RPMI8226 (cell line): Measurements from ENCODE around the gene LRRN4CL.

Source experiments
- DNase-seq: peaks from one replicate; pipeline ENCODE4 v3.0.0-alpha.2; 2015

Gene LRRN4CL

GRCh38 chr11:62645946-62646824 lies 43.1 kb downstream of the LRRN4CL start, which contains the start of gene GANAB:
GANAB (minus strand) TSS chr11:62646613; CDS start chr11:62646599, 14 bp downstream.
- peak; percentile 100 for DNase-seq

- DNase-seq, result no peak
Measured at GRCh38 chr11:62645671-62645945, 43.7 kb downstream of the LRRN4CL start.

- DNase-seq, result no peak
Measured at GRCh38 chr11:62644220-62644619, 45.1 kb downstream of the LRRN4CL start.
